Activated CD8-positive, alpha-beta T cell treated with anti-CD3 and anti-CD28 coated beads for 36 hours (primary cell): ENCODE measurements around the gene NEK6. TPM values are rescaled to one million over a fixed set of nuclear protein-coding genes. Genes with fewer than 3 reads are reported as not detected.
A peak's percentile ranks its signal among the peaks of the same experiment; 100 is the strongest.

ENCODE experiments used
- ATAC-seq: fragments of 200-7000 bp; cut with Tn5 transposase; one replicate; pipeline ENCODE4 v1.10.0; 2021; ENCODE audit warnings: mild to moderate bottlenecking, moderate library complexity
- CTCF ChIA-PET: fragments of 350-600 bp; sonication (Branson Sonifier 250); formaldehyde crosslinking; loops from one replicate; lab custom pipeline; 2021; ENCODE audit warnings: antibody characterized with exemption; lab: Charles Lee
- POLR2A ChIA-PET: fragments of 350-600 bp; sonication (Branson Sonifier 250); formaldehyde crosslinking; loops from one replicate; lab custom pipeline; 2021; ENCODE audit warnings: antibody characterized with exemption; lab: Charles Lee
- DNase-seq: peaks from one replicate; pipeline ENCODE4 v3.0.0-alpha.2; 2020
- H3K27ac Mint-ChIP-seq: one replicate; pipeline ENCODE4 v1.8.0; 2021; ENCODE audit warnings: mild to moderate bottlenecking, mixed read lengths
- H3K27me3 Mint-ChIP-seq: one replicate; pipeline ENCODE4 v1.8.0; 2021; ENCODE audit warnings: mixed read lengths
- H3K36me3 Mint-ChIP-seq: one replicate; pipeline ENCODE4 v1.8.0; 2021; ENCODE audit warnings: low read depth, mixed read lengths
- H3K4me1 Mint-ChIP-seq: one replicate; pipeline ENCODE4 v1.8.0; 2021; ENCODE audit warnings: low read depth, mixed read lengths
- H3K4me3 Mint-ChIP-seq: one replicate; pipeline ENCODE4 v1.8.0; 2021; ENCODE audit warnings: mild to moderate bottlenecking, moderate library complexity, mixed read lengths
- H3K9me3 Mint-ChIP-seq: one replicate; pipeline ENCODE4 v1.8.0; 2021; ENCODE audit warnings: mixed read lengths
- intact Hi-C: fragments of 100-400 bp; cut with micrococcal nuclease; formaldehyde crosslinking; loops from one replicate; pipeline ENCODE4 v1.10.0; 2022
- total RNA-seq, 2 experiments: library from RNA; stranded (reverse); gene quantifications; one replicate each; pipeline ENCODE4 v1.2.3, GENCODE V29; 2021
- TF ChIP-seq, protein P1 (sequence below): fragments of 200-600 bp; IDR thresholded peaks from one replicate; pipeline ENCODE4 v1.8.0; 2022; ENCODE audit warnings: antibody characterized with exemption, mild to moderate bottlenecking

The NEK6 gene
- total RNA-seq, 2 experiments from 2014 or later = 20.2 to 21.8 TPM

DNA sequence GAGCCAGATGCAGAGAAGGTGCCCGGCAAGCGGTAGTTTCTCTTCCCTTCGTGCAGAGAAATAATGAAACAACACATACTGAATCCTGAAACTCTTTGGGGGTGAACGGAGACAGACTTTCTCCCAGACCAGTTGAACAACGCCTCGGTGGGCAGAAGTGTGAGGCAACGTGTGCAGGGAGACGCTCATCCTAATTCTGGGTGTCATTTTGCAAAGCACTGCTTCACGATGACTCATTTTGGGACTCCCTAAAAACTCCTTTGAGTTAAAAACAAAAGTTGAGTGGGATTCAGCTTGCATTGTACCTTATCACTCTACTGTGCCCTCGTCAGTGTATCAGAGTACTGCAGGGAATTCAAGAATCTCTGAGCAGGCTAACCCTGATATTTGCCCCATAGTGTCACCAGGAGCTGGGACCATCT, 3.5 kb upstream of the NEK6 start:
- peaks cover 6% of the 10 kb centered on the region for H3K36me3 Mint-ChIP-seq
- DNase-seq = peak; percentile 73
- H3K4me1 Mint-ChIP-seq = peaks cover 43% of the 10 kb centered on the region
- peaks cover 27% of the 10 kb centered on the region for H3K27me3 Mint-ChIP-seq
- TF ChIP-seq, protein P1, sequence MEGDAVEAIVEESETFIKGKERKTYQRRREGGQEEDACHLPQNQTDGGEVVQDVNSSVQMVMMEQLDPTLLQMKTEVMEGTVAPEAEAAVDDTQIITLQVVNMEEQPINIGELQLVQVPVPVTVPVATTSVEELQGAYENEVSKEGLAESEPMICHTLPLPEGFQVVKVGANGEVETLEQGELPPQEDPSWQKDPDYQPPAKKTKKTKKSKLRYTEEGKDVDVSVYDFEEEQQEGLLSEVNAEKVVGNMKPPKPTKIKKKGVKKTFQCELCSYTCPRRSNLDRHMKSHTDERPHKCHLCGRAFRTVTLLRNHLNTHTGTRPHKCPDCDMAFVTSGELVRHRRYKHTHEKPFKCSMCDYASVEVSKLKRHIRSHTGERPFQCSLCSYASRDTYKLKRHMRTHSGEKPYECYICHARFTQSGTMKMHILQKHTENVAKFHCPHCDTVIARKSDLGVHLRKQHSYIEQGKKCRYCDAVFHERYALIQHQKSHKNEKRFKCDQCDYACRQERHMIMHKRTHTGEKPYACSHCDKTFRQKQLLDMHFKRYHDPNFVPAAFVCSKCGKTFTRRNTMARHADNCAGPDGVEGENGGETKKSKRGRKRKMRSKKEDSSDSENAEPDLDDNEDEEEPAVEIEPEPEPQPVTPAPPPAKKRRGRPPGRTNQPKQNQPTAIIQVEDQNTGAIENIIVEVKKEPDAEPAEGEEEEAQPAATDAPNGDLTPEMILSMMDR = no peak
- no peak overlapping the region for H3K4me3 Mint-ChIP-seq
- peak overlapping the region; percentile 31 for H3K27ac Mint-ChIP-seq
- POLR2A ChIA-PET = interaction anchor here (0.7 to 1.0 kb wide), 2 partner anchors 27 to 83 kb away, joined by 3 read pairs; no protein-coding TSS in a partner anchor
- no peaks in the 10 kb centered on the region for H3K9me3 Mint-ChIP-seq
- intact Hi-C loops = loop anchor here (5.0 kb wide), 2 partner anchors 37 to 127 kb away; no protein-coding TSS in a partner anchor
- CTCF ChIA-PET = interaction anchor here (0.6 to 1.7 kb wide), 4 partner anchors 37 to 127 kb away, joined by 3 to 6 read pairs (median 5); no protein-coding TSS in a partner anchor
- peak; percentile 82 for ATAC-seq

DNA sequence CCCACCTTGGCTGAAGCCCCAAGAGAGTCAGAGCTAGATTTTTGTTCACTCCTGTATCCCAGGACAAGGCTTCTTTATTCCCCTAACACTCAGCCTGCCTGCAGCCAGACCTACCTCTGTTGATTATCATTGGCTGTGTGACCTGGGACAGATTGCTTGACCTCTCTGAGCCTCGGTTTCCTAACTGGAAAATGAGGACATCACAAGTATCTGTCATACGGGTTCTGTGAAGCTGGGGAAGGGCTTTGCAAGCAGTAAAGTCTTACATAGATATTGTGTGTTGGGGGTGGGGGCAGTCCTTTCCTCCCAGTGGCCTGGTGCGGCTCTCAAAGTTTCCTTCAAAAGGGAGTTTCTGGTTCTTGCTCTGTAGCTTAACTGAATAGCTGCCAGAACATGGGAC, 2.5 kb upstream of the NEK6 start:
- Mint-ChIP-seq H3K27me3 (peaks cover 28% of the 10 kb centered on the region), H3K9me3 (no peaks in the 10 kb centered on the region), H3K4me3 (no peak overlapping the region), H3K27ac (no peak overlapping the region), H3K36me3 (peaks cover 6% of the 10 kb centered on the region), H3K4me1 (peaks cover 43% of the 10 kb centered on the region)
- ATAC-seq (no peak), DNase-seq (no peak)
- ChIA-PET POLR2A (no interaction called here), CTCF (interaction anchor here (1.0 to 1.7 kb wide), 3 partner anchors 31 to 128 kb away, joined by 3 to 6 read pairs (median 6); no protein-coding TSS in a partner anchor)
- TF ChIP-seq, protein P1 = no peak
- intact Hi-C loops = no loop called here

DNA sequence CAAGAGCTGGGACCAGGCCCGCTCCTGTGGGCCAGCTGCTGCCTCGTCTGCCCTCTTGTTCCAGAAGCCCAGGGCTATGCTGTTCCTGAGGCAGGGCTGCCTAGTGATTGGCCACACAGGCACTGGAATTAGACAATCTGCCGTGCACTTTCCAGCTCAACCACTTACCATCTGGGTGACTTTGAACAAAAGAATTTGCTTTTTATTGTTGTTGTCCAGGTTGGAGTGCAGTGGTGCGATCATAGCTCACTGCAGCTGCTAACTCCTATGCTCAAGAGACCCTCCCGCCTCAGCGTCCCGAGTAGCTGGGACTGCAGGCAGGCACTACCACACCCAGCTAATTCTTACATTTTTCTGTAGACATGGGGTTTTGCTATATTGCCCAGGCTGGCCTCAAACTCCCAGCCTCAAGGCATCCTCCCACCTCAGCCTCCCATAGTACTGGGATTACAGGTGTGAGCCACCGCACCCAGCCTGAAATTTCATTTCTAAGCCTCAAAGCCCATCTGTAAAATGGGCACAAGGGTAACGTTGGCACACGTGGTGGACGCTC, 1.2 kb upstream of the NEK6 start:
- H3K4me1 Mint-ChIP-seq = peaks cover 51% of the 10 kb centered on the region
- DNase-seq (no peak), ATAC-seq (no peak)
- ChIA-PET CTCF (interaction anchor here (0.8 to 2.5 kb wide), 3 partner anchors 11 to 130 kb away, joined by 3 to 10 read pairs (median 9); no protein-coding TSS in a partner anchor), POLR2A (interaction anchor here (0.7 to 1.2 kb wide), 2 partner anchors 39 to 45 kb away, joined by 3 read pairs; no protein-coding TSS in a partner anchor)
- H3K27ac Mint-ChIP-seq = no peak overlapping the region
- no peaks in the 10 kb centered on the region for H3K9me3 Mint-ChIP-seq
- peaks cover 38% of the 10 kb centered on the region for H3K27me3 Mint-ChIP-seq
- intact Hi-C loops = no loop called here
- TF ChIP-seq, protein P1 = no peak
- peaks cover 6% of the 10 kb centered on the region for H3K36me3 Mint-ChIP-seq
- peak overlapping the region; percentile 81 for H3K4me3 Mint-ChIP-seq

DNA sequence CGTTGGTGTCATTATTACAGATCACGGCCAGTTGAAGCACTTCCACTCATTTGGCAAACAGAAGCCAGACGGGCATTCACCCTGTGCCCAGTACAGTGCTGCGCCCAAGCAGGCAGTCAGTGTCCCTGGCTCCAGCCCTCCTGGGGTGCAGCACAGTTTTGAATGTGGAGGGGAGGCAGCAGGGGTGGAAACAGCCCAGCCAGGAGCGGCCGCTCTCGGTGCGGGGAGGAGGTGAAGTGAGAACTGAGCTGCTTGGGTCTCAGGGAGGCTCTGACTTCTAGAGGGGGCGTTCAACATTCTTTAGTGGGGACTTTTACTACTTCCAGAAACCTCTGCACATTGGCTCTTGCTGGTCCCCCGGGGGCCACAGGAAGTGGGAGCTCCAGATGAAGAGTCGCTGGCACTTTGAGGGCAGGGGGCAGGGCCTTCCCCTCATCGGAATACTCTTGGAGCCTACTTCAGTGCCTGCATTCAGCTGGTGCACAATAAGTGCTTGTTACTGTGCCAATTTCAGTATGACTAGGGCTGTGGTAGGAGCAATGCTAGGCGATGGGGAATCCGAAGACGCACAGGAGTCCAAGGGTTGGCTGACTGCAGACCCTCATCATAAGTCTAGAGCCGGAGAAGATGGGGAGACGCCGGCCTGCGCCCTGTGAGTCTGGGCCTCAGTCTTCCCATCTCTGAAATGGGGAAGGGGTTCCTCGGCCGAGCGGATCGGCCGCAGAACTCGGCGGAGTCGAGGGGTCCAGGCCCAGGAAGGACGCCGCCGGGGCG, 492 bp upstream of the NEK6 start:
- ChIA-PET POLR2A (interaction anchor here (1.2 kb wide), 1 partner anchor 46 kb away, joined by 3 read pairs; no protein-coding TSS in a partner anchor), CTCF (interaction anchor here (1.9 to 2.5 kb wide), 2 partner anchors 36 to 131 kb away, joined by 9 to 10 read pairs; no protein-coding TSS in a partner anchor)
- TF ChIP-seq, protein P1 = no peak
- ATAC-seq (no peak), DNase-seq (peak; percentile 39)
- Mint-ChIP-seq H3K27ac (peak overlapping the region; percentile 88), H3K4me3 (peak overlapping the region; percentile 81), H3K27me3 (peaks cover 41% of the 10 kb centered on the region), H3K4me1 (peaks cover 53% of the 10 kb centered on the region), H3K9me3 (no peaks in the 10 kb centered on the region), H3K36me3 (peaks cover 6% of the 10 kb centered on the region)
- intact Hi-C loops = no loop called here
